SU-DHL-6 (cell line): ENCODE results near the gene TMEM39B.
"Not testable (repeated sequence)": the region's sequence is repeated elsewhere in the genome, so short reads cannot be mapped to it uniquely, and the experiment has no call there.

Experiments
- EZH2phosphoT487 ChIP-seq: fragments of 200-600 bp; sonication (generic), shearing (Covaris generic); conservative IDR thresholded peaks from 2 replicates; pipeline ENCODE4 v1.6.1; 2018; ENCODE audit warnings: mild to moderate bottlenecking, antibody characterized with exemption, low read length, moderate library complexity, mixed read lengths
- TF ChIP-seq, protein P1 (sequence below): fragments of 200-600 bp; sonication (generic); IDR thresholded peaks from one replicate; pipeline ENCODE4 v1.5.1; 2017; ENCODE audit warnings: antibody characterized with exemption, mild to moderate bottlenecking, low read length, moderate library complexity; ENCODE audit not compliant: insufficient read depth, poor library complexity, severe bottlenecking

GRCh38 chr1:32123361-32123760 is 50.6 kb downstream of the TMEM39B start:
- TF ChIP-seq, protein P1, sequence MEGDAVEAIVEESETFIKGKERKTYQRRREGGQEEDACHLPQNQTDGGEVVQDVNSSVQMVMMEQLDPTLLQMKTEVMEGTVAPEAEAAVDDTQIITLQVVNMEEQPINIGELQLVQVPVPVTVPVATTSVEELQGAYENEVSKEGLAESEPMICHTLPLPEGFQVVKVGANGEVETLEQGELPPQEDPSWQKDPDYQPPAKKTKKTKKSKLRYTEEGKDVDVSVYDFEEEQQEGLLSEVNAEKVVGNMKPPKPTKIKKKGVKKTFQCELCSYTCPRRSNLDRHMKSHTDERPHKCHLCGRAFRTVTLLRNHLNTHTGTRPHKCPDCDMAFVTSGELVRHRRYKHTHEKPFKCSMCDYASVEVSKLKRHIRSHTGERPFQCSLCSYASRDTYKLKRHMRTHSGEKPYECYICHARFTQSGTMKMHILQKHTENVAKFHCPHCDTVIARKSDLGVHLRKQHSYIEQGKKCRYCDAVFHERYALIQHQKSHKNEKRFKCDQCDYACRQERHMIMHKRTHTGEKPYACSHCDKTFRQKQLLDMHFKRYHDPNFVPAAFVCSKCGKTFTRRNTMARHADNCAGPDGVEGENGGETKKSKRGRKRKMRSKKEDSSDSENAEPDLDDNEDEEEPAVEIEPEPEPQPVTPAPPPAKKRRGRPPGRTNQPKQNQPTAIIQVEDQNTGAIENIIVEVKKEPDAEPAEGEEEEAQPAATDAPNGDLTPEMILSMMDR: not testable (repeated sequence)
- TF ChIP-seq EZH2phosphoT487: not testable (repeated sequence)
